ENCODE results near the gene SEC14L6. TPM values are rescaled to one million over a fixed set of nuclear protein-coding genes. Genes with fewer than 3 reads are reported as not detected.

Gene SEC14L6
- total RNA-seq, 1 donor from 2014 or later = 14.8 TPM

DNA sequence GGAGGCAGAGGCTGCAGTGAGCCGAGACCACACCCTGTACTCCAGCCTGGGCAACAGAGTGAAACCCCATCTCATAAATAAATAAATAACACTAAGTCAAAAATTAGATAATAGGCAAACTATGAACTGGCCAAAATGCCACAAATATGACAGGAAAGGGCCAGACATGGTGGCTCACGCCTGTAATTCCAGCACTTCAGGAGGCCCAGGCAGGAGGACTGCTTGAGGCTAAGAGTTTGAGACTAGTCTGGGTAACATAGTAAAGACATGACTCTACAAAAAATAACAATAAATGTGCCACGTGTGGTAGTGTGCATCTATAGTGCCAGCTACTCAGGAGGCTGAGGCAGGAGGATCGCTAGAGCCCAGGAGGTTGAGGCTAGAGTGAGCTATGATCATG, 19.9 kb downstream of the SEC14L6 start:
- TF ChIP-seq, protein P1, sequence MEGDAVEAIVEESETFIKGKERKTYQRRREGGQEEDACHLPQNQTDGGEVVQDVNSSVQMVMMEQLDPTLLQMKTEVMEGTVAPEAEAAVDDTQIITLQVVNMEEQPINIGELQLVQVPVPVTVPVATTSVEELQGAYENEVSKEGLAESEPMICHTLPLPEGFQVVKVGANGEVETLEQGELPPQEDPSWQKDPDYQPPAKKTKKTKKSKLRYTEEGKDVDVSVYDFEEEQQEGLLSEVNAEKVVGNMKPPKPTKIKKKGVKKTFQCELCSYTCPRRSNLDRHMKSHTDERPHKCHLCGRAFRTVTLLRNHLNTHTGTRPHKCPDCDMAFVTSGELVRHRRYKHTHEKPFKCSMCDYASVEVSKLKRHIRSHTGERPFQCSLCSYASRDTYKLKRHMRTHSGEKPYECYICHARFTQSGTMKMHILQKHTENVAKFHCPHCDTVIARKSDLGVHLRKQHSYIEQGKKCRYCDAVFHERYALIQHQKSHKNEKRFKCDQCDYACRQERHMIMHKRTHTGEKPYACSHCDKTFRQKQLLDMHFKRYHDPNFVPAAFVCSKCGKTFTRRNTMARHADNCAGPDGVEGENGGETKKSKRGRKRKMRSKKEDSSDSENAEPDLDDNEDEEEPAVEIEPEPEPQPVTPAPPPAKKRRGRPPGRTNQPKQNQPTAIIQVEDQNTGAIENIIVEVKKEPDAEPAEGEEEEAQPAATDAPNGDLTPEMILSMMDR (IDR thresholded peaks at IDR 0.05) = no peak
- intact Hi-C loops (cut with DNase I) = no loop called here

DNA sequence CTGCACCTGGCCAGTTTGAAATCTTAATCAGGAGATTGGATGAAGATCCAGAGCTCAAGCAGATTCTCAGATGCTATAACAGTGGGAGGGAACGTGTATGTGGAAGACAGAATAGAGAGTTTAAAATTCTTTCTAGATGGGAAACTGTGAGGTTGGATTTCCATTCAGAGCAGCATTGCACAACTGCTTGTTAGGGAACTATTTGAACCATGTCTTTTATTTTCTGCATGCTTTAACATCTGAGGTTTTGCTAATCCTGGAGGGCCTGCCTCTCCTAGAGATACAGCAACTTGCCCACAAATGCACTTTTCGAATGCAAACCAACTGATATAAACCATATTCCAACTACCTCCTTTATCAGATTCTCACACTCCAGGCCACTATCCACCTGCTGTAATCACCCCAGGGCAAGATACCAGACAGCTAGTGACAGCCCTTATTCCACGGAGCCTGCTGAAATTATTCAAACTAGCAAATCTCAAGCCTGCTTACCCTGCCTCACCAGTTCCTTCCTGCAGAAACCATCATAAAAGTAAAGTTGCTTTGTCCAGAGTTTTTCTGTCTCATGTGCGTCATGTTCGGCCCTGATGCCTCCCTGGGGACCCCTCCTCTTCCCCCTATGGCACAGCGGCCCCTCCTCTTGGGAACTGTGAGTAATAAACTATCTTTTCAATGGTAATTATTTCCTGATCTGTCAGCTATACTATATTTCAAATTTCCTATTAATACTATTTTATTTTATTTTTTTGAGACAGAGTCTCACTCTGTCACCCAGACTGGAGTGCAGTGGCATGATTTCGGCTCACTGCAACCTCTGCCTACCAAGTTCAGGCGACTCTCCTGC, 22.7 kb downstream of the SEC14L6 start:
- no peaks in the 10 kb centered on the region for H3K36me3 ChIP-seq
- no peak overlapping the region for H3K4me3 ChIP-seq
- DNase-seq (no peak), ATAC-seq (no peak)
- H3K27ac ChIP-seq = no peak overlapping the region
- intact Hi-C loops (cut with DNase I) = no loop called here
- no peaks in the 10 kb centered on the region for H3K9me3 ChIP-seq
- TF ChIP-seq, protein P1 (IDR thresholded peaks at IDR 0.05) = no peak
- H3K4me1 ChIP-seq = no peaks in the 10 kb centered on the region
- no peaks in the 10 kb centered on the region for H3K27me3 ChIP-seq (ENCODE audit: low read depth)

More for the DNA sequence above, 19.9 kb downstream of the SEC14L6 start:
- no peak for ATAC-seq
- no peak overlapping the region for H3K27ac ChIP-seq
- H3K36me3 ChIP-seq = no peaks in the 10 kb centered on the region
- H3K4me1 ChIP-seq = no peaks in the 10 kb centered on the region
- H3K4me3 ChIP-seq = no peak overlapping the region
- no peaks in the 10 kb centered on the region for H3K9me3 ChIP-seq
- H3K27me3 ChIP-seq (ENCODE audit: low read depth) = no peaks in the 10 kb centered on the region
- no peak for DNase-seq

DNA sequence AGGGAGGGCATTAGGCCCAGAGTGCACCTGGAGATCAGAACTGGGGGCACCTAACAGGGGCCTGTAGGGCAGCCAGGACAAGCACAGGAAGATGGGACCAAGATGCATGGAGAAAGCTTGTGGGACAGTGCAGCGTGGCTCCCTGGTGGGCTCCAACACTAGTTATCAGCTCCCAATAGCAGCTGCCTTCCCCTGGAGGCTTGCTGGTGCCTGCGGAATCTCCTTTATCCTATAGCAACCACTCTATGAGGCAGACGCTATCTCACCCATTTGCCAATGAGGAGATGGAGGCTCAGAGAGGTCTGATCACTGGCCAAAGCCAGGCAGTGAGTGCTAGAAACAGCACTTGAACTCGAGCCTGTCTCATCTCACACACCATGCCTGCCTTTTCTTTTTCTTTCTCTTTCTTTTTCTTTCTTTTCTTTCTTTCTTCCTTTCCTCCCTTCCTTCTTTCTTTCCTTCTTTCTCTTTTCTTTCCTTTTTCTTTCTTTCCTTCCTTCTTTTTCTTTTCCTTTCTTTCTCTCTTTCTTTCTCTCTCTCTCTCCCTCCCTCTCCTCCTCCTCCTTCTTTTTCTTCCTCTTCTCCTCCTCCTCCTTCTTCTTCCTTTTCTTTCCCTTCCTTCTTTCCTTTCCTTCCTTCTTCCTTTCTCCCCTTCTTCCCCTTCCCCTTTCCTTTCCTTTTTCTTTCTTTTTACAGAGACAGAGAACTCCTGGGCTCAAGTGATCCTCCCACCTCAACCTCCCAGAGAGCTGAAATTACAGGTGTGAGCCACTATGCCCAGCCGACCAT, 25.0 kb downstream of the SEC14L6 start:
- no peak for ATAC-seq

DNA sequence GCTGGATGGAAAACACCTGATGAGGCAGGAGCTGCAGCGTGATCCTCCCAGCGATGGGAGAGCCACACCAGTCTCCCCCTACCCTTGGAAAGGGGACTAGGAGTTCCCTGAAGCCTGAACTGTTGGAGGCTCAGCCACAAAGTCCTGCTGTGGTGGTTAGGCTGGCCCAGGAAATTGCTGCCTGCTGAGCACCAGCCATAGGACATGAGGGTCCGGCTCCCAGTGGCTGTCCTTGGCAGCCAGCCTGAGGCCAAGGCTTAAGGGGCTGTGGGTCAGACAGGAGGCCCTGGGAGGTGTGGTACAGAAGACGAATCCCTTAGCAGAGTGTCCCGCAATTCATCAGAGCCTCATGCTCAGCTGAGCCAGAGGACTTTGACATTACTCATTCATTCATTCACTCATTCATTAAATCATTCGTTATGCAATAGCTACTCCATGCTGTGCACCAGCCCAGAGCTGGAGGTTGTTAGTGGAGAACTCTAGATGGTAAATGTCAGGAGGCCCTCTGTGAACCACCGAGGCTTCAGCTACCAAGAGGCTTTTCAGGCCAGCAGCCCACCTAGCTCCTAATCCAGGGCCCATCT, 26.6 kb downstream of the SEC14L6 start:
- H3K4me3 ChIP-seq = no peak overlapping the region
- TF ChIP-seq, protein P1 (IDR thresholded peaks at IDR 0.05) = no peak
- no peak overlapping the region for H3K27ac ChIP-seq
- no peaks in the 10 kb centered on the region for H3K4me1 ChIP-seq
- DNase-seq (no peak), ATAC-seq (no peak)
- H3K36me3 ChIP-seq = no peaks in the 10 kb centered on the region
- intact Hi-C loops (cut with DNase I) = no loop called here
- H3K9me3 ChIP-seq = no peaks in the 10 kb centered on the region
- H3K27me3 ChIP-seq (ENCODE audit: low read depth) = no peaks in the 10 kb centered on the region

More for the DNA sequence above, 25.0 kb downstream of the SEC14L6 start:
- no peak overlapping the region for H3K27ac ChIP-seq
- TF ChIP-seq, protein P1 (IDR thresholded peaks at IDR 0.05) = no peak
- no peak overlapping the region for H3K4me3 ChIP-seq
- no peaks in the 10 kb centered on the region for H3K27me3 ChIP-seq (ENCODE audit: low read depth)
- no peaks in the 10 kb centered on the region for H3K36me3 ChIP-seq
- DNase-seq = no peak
- no peaks in the 10 kb centered on the region for H3K4me1 ChIP-seq
- intact Hi-C loops (cut with DNase I) = no loop called here
- no peaks in the 10 kb centered on the region for H3K9me3 ChIP-seq

DNA sequence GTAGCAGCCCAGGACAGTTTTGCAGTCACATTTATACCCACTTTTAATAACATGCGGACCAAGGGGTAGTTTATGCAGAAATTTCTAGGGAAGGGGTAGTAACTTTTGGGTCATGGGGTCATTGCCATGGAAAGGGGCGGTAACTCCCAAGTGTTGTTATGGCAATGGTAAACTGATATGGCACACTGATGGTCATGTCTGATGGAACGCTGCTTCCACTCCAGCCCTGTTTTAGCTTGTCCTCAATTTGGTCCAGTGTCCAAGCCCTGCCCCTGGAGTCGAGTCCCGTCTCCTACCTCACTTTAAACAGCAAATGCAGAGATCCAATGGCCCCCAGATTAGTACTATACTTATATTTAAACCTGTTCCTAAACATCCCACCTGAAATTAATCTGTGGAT, 29.8 kb downstream of the SEC14L6 start:
- no peak overlapping the region for H3K27ac ChIP-seq
- no peaks in the 10 kb centered on the region for H3K36me3 ChIP-seq
- H3K27me3 ChIP-seq (ENCODE audit: low read depth) = no peaks in the 10 kb centered on the region
- no peak overlapping the region for H3K4me3 ChIP-seq
- TF ChIP-seq, protein P1 (IDR thresholded peaks at IDR 0.05) = no peak
- intact Hi-C loops (cut with DNase I) = no loop called here
- DNase-seq (no peak), ATAC-seq (peak; percentile 9 to 51)
- H3K9me3 ChIP-seq = no peaks in the 10 kb centered on the region
- no peaks in the 10 kb centered on the region for H3K4me1 ChIP-seq

Measured in lower lobe of right lung (tissue), 2 donors.